Activated T-helper 1 cell treated with anti-CD3 and anti-CD28 coated beads, Interleukin-2, amount 50 U/mL, for 16 hours (primary cell): ENCODE data around the gene LYRM9.
A peak's percentile ranks its signal among the peaks of the same experiment; 100 is the strongest.
"Not testable (repeated sequence)": the region's sequence is repeated elsewhere in the genome, so short reads cannot be mapped to it uniquely, and the experiment has no call there.

Experiments
- DNase-seq, 2 donors: peaks; one replicate each; pipeline ENCODE4 v3.0.0-alpha.2; 2020; ENCODE audit warnings: low read depth in 1 of 2, low spot score in 1 of 2

LYRM9 gene

GRCh38 chr17:27906623-27907022 lies 13.5 kb upstream of the LYRM9 start:
- DNase-seq: no peak

GRCh38 chr17:27906226-27906580 lies 13.0 kb upstream of the LYRM9 start:
- no peak for DNase-seq

GRCh38 chr17:27905447-27906225 lies 12.5 kb upstream of the LYRM9 start:
- no peak for DNase-seq

GRCh38 chr17:27904534-27905446 lies 11.6 kb upstream of the LYRM9 start:
- DNase-seq: no peak

- no peak for DNase-seq
These were observed 10.9 kb upstream of the LYRM9 start for GRCh38 chr17:27904114-27904513.

GRCh38 chr17:27899525-27899924 lies 6.4 kb upstream of the LYRM9 start:
- no peak for DNase-seq

- DNase-seq: no peak
These were observed 4.9 kb upstream of the LYRM9 start for GRCh38 chr17:27898096-27898495.

GRCh38 chr17:27896701-27897100 lies 3.5 kb upstream of the LYRM9 start:
- no peak for DNase-seq

GRCh38 chr17:27895940-27896535 lies 2.9 kb upstream of the LYRM9 start:
- DNase-seq: no peak

GRCh38 chr17:27895123-27895895 lies 2.1 kb upstream of the LYRM9 start:
- no peak for DNase-seq

GRCh38 chr17:27893841-27894503 lies 807 bp upstream of the LYRM9 start:
- DNase-seq: no peak

GRCh38 chr17:27892542-27892865 lies 661 bp downstream of the LYRM9 start:
- DNase-seq: no peak

GRCh38 chr17:27891841-27892240 lies 1.3 kb downstream of the LYRM9 start:
- no peak for DNase-seq

- DNase-seq: no peak
These were observed 3.4 kb downstream of the LYRM9 start for GRCh38 chr17:27889711-27890251.

GRCh38 chr17:27888945-27889344 lies 4.2 kb downstream of the LYRM9 start:
- no peak for DNase-seq

- DNase-seq: no peak
These were observed 5.1 kb downstream of the LYRM9 start for GRCh38 chr17:27888067-27888466.

- DNase-seq: not testable (repeated sequence)
These were observed 6.7 kb downstream of the LYRM9 start for GRCh38 chr17:27886348-27886906.

GRCh38 chr17:27882162-27882840 lies 10.9 kb downstream of the LYRM9 start:
- no peak for DNase-seq

GRCh38 chr17:27879987-27880608 lies 13.1 kb downstream of the LYRM9 start:
- DNase-seq: peak; percentile 18 to 31
